DOHH2 (cell line): ENCODE results near the gene GREM2.

Experiments
- H3F3A ChIP-seq: fragments of 200-600 bp; sonication (generic), shearing (Covaris generic); 2 replicates; pipeline ENCODE4 v1.6.0; 2016; ENCODE audit warnings: antibody characterized with exemption, mild to moderate bottlenecking; ENCODE audit not compliant: control insufficient read depth, insufficient read depth
- H3K27ac ChIP-seq: fragments of 200-600 bp; sonication (generic); 2 replicates; pipeline ENCODE4 v1.5.1; 2014; ENCODE audit warnings: low read depth, mild to moderate bottlenecking, low read length, moderate library complexity
- H3K27me3 ChIP-seq: fragments of 200-600 bp; sonication (generic); 2 replicates; pipeline ENCODE4 v1.6.1; 2014; ENCODE audit warnings: mild to moderate bottlenecking, low read length, mixed read lengths; ENCODE audit not compliant: control insufficient read depth
- H3K36me3 ChIP-seq: fragments of 200-600 bp; sonication (generic); 2 replicates; pipeline ENCODE4 v1.6.1; 2014; ENCODE audit warnings: mild to moderate bottlenecking, low read length, moderate library complexity, mixed read lengths; ENCODE audit not compliant: control insufficient read depth
- H3K4me1 ChIP-seq: fragments of 200-600 bp; sonication (generic); 2 replicates; pipeline ENCODE4 v1.6.1; 2014; ENCODE audit warnings: mild to moderate bottlenecking, low read length, mixed read lengths; ENCODE audit not compliant: control insufficient read depth
- H3K4me2 ChIP-seq: fragments of 200-600 bp; sonication (generic); 2 replicates; pipeline ENCODE4 v1.6.0; 2014; ENCODE audit warnings: mild to moderate bottlenecking, low read length, moderate library complexity
- H3K4me3 ChIP-seq: fragments of 200-600 bp; sonication (generic); 2 replicates; pipeline ENCODE4 v1.5.1; 2014; ENCODE audit warnings: mild to moderate bottlenecking, low read length, mixed read lengths
- H3K79me2 ChIP-seq: fragments of 200-600 bp; sonication (generic); 2 replicates; pipeline ENCODE4 v1.6.1; 2014; ENCODE audit warnings: mild to moderate bottlenecking, low read length, mixed read lengths; ENCODE audit not compliant: control insufficient read depth
- H3K9me2 ChIP-seq: fragments of 200-600 bp; sonication (generic); replicated peaks from 2 replicates; pipeline ENCODE4 v1.6.1; 2014; ENCODE audit warnings: mild to moderate bottlenecking, low read length, mixed read lengths; ENCODE audit not compliant: control insufficient read depth
- H3K9me3 ChIP-seq: fragments of 200-600 bp; sonication (generic); 2 replicates; pipeline ENCODE4 v1.6.1; 2014; ENCODE audit warnings: antibody characterized with exemption, low read length, mixed read lengths; ENCODE audit not compliant: control insufficient read depth, insufficient read depth
- H4K20me1 ChIP-seq: fragments of 200-600 bp; sonication (generic); 2 replicates; pipeline ENCODE4 v1.6.0; 2014; ENCODE audit warnings: low read depth, mild to moderate bottlenecking, antibody characterized with exemption, low read length, moderate library complexity; ENCODE audit not compliant: control insufficient read depth, insufficient read depth
- CTCF ChIP-seq: fragments of 200-600 bp; sonication (generic); IDR thresholded peaks from one replicate; pipeline ENCODE4 v1.5.1; 2014; ENCODE audit warnings: antibody characterized with exemption, mild to moderate bottlenecking, low read depth, low read length; ENCODE audit not compliant: poor library complexity, severe bottlenecking
- EZH2phosphoT487 ChIP-seq: fragments of 200-600 bp; sonication (generic); IDR thresholded peaks from 2 replicates; pipeline ENCODE4 v1.6.1; 2017; ENCODE audit warnings: borderline replicate concordance, mild to moderate bottlenecking, antibody characterized with exemption, low read length, moderate library complexity, mixed read lengths

GREM2 gene

DNA sequence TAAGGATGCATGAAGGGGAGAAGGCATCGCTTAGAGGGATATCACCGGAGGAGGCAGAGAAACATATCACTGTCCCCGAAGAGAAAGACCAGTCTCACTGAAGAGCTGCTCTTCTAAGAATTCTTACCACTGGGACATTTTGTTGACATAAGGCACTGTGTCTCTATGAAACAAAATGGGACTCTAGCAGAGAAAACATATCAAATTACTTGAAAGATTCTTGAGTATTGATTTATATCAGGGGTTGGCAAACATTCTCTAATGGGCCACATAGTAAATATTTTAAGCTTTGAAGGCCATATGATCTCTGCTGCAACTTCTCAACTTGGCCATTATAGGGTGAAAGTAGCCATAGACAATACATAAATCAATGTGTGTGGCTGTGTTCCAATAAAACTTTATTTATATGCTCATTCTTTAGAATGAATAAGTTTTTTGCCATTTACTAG lies 41.0 kb upstream of the GREM2 start:
- no peaks in the 10 kb centered on the region for H3F3A ChIP-seq
- no peaks in the 10 kb centered on the region for H3K9me2 ChIP-seq
- no peak overlapping the region for H3K4me2 ChIP-seq
- no peaks in the 10 kb centered on the region for H4K20me1 ChIP-seq
- no peak overlapping the region for H3K27ac ChIP-seq
- no peaks in the 10 kb centered on the region for H3K4me1 ChIP-seq
- no peaks in the 10 kb centered on the region for H3K9me3 ChIP-seq
- TF ChIP-seq EZH2phosphoT487 (no peak), CTCF (no peak)
- H3K36me3 ChIP-seq: no peaks in the 10 kb centered on the region
- H3K4me3 ChIP-seq: no peak overlapping the region
- no peaks in the 10 kb centered on the region for H3K27me3 ChIP-seq
- H3K79me2 ChIP-seq: no peaks in the 10 kb centered on the region

DNA sequence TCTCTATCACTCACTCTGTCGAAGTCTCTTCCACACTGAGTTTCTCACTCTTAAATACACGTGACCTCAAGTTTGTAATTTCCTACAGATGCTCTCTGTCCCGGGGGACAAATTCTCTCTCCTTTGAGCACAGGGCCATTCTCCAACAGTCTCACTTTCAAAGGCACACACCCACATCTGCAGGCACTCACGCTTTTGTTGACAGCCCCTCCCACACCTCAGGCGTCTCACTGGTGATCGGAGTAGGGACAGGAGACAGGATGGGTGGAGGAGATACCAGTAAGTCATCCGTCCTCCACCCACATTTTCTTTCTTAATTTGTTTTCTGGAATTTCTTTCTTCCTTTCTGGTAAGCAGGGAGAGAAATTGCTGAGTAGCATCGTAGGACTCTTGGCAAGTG lies 40.6 kb upstream of the GREM2 start:
- Histone ChIP-seq H3K9me2 (no peaks in the 10 kb centered on the region), H3K4me2 (no peak overlapping the region), H3K9me3 (no peaks in the 10 kb centered on the region), H4K20me1 (no peaks in the 10 kb centered on the region), H3K27me3 (no peaks in the 10 kb centered on the region), H3K79me2 (no peaks in the 10 kb centered on the region), H3K4me1 (no peaks in the 10 kb centered on the region), H3F3A (no peaks in the 10 kb centered on the region), H3K36me3 (no peaks in the 10 kb centered on the region), H3K27ac (no peak overlapping the region), H3K4me3 (no peak overlapping the region)
- no peak for TF ChIP-seq CTCF
- no peak for TF ChIP-seq EZH2phosphoT487

DNA sequence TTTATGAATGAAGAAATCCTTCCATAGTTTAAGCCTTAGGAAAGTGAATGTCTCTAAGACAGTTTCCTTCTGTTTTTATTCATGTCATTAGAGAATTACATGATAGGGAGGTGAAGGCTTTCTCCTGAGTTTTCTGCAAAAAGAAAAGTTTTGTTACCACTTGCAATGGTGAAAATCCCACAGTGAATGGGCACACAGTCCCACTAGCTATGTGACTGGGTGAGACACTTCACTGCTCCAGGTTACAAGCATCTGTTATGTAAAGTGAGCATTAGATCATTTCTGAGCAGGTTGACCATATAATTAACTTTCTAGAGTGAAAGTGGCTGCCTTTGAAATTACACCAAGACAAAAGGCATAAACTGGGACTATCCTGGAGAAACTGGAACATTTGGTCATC lies 38.9 kb upstream of the GREM2 start:
- no peak overlapping the region for H3K27ac ChIP-seq
- TF ChIP-seq EZH2phosphoT487 (no peak), CTCF (no peak)
- no peaks in the 10 kb centered on the region for H4K20me1 ChIP-seq
- no peak overlapping the region for H3K4me2 ChIP-seq
- H3K27me3 ChIP-seq: no peaks in the 10 kb centered on the region
- H3K9me3 ChIP-seq: no peaks in the 10 kb centered on the region
- no peaks in the 10 kb centered on the region for H3K9me2 ChIP-seq
- H3F3A ChIP-seq: no peaks in the 10 kb centered on the region
- H3K4me3 ChIP-seq: no peak overlapping the region
- H3K4me1 ChIP-seq: no peaks in the 10 kb centered on the region
- H3K79me2 ChIP-seq: no peaks in the 10 kb centered on the region
- H3K36me3 ChIP-seq: no peaks in the 10 kb centered on the region
